ENCODE measurements around the gene ANKS1B.

The ANKS1B gene

DNA sequence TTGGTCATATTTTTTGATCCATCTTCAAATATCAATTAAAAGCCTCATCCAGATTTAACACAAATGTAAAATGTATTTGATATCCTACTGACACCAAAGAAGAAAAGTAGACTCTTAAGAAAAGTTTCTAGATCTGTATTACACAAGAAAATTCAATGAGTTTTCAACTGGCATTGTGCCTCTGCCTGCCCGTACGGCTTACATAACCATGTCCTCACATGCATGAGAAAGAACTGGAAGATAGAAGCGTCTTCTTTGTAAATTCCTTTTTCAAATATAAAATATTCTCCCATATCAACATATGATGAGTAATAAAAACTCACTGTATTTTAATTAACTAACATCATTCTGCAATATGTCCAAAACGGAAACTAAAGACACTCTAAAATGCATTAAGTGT, 7.2 kb downstream of the ANKS1B start:
- peaks cover 2% of the 10 kb centered on the region for H3K27me3 ChIP-seq (replicated peaks)
- DNase-seq: no peak
- H3K27ac ChIP-seq: no peak overlapping the region
- no peaks in the 10 kb centered on the region for H3K36me3 ChIP-seq (replicated peaks)
- TF ChIP-seq, protein P1, sequence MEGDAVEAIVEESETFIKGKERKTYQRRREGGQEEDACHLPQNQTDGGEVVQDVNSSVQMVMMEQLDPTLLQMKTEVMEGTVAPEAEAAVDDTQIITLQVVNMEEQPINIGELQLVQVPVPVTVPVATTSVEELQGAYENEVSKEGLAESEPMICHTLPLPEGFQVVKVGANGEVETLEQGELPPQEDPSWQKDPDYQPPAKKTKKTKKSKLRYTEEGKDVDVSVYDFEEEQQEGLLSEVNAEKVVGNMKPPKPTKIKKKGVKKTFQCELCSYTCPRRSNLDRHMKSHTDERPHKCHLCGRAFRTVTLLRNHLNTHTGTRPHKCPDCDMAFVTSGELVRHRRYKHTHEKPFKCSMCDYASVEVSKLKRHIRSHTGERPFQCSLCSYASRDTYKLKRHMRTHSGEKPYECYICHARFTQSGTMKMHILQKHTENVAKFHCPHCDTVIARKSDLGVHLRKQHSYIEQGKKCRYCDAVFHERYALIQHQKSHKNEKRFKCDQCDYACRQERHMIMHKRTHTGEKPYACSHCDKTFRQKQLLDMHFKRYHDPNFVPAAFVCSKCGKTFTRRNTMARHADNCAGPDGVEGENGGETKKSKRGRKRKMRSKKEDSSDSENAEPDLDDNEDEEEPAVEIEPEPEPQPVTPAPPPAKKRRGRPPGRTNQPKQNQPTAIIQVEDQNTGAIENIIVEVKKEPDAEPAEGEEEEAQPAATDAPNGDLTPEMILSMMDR (IDR thresholded peaks at IDR 0.05; ENCODE audit: low read depth, low read length, missing control alignments): no peak
- in situ Hi-C loops (cut with HindIII; ENCODE audit: low pct_ligation_motif_present, low sequenced_read_pairs): no loop called here
- H3K4me3 ChIP-seq (ENCODE audit: low read depth, low read length): no peak overlapping the region

DNA sequence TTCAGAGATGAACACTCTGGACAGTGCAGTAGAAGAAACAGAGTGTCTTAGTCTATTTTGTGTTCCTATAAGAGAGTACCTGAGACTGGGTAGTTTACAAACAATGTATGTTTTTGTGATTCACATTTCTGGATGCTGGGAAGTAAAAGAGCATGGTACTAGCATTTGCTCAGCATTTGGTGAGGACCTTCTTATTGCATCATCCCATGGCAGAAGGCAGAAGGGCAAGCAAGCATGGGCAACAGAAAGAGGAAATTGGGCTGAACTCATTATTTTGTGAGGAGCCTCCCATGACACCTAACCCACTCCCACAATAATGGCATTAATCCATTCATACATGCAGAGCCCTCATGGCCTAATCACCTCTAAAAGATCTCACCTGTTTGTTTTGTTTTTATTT, 8.0 kb downstream of the ANKS1B start:
- no peak for DNase-seq
- H3K27ac ChIP-seq: no peak overlapping the region
- TF ChIP-seq, protein P1 (IDR thresholded peaks at IDR 0.05; ENCODE audit: low read depth, low read length, missing control alignments): no peak
- no peak overlapping the region for H3K4me3 ChIP-seq (ENCODE audit: low read depth, low read length)
- H3K27me3 ChIP-seq (replicated peaks): no peaks in the 10 kb centered on the region
- in situ Hi-C loops (cut with HindIII; ENCODE audit: low pct_ligation_motif_present, low sequenced_read_pairs): no loop called here
- H3K36me3 ChIP-seq (replicated peaks): no peaks in the 10 kb centered on the region

DNA sequence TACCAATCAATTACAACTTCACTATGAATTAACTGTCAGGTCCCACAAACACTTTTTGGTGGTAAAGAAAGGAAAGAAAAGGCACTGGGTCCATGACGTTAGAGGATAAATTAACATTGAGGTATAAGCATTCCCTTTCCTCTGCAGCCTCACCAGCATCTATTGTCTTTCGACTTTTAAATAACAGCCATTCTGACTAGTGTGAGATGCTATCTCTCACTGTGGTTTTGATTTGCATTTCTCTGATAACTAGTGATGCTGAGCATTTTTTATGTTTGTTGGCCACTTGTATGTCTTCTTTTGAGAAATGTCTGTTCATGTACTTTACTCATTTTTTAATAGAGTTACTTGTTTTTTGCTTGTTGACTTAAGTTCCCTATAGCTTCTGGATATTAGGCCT, 9.4 kb downstream of the ANKS1B start:
- TF ChIP-seq, protein P1 (IDR thresholded peaks at IDR 0.05; ENCODE audit: low read depth, low read length, missing control alignments): no peak
- no peak overlapping the region for H3K4me3 ChIP-seq (ENCODE audit: low read depth, low read length)
- DNase-seq: no peak
- no peaks in the 10 kb centered on the region for H3K27me3 ChIP-seq (replicated peaks)
- in situ Hi-C loops (cut with HindIII; ENCODE audit: low pct_ligation_motif_present, low sequenced_read_pairs): no loop called here
- H3K27ac ChIP-seq: no peak overlapping the region
- H3K36me3 ChIP-seq (replicated peaks): no peaks in the 10 kb centered on the region

DNA sequence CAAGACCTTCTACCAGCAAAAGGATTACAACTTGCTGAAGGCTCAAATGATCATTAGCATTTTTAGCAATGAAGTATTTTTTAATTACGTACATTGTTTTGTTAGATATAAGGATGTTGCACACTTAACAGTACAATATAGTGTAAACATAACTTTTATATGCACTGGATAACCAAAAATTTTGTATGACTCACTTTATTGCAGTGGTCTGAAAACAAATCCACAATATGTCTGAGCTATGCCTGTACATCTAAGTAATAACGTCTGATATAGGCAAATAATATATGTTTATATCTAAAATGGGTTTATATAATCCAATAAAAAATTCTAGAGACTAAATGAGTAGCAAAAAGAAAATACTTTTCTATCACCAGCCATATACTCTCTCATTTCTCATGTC, 10.6 kb downstream of the ANKS1B start:
- TF ChIP-seq, protein P1 (IDR thresholded peaks at IDR 0.05; ENCODE audit: low read depth, low read length, missing control alignments): no peak
- no peaks in the 10 kb centered on the region for H3K36me3 ChIP-seq (replicated peaks)
- in situ Hi-C loops (cut with HindIII; ENCODE audit: low pct_ligation_motif_present, low sequenced_read_pairs): no loop called here
- no peaks in the 10 kb centered on the region for H3K27me3 ChIP-seq (replicated peaks)
- H3K4me3 ChIP-seq (ENCODE audit: low read depth, low read length): no peak overlapping the region
- no peak for DNase-seq
- H3K27ac ChIP-seq: no peak overlapping the region

DNA sequence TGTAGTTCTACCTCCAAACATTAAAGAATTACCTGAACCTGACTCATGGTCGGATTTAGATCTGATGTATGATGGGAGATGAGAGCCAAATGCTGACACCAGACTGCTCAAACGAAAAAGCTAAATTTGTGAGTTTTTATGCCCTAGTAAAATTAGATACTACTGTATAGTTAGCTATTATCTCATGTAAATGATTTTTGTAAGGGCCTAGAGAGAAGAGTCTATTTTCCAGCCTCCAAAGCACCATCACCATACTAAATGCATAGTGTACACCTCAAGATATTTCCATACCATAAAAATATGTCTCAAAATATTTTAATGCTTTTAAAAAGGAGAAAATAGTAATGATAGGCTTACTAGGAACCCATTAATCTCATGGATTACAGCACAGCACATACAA, 18.3 kb downstream of the ANKS1B start:
- Histone ChIP-seq H3K36me3 (replicated peaks) (no peaks in the 10 kb centered on the region), H3K27ac (no peak overlapping the region), H3K4me3 (ENCODE audit: low read depth, low read length) (no peak overlapping the region), H3K27me3 (replicated peaks) (no peaks in the 10 kb centered on the region)
- in situ Hi-C loops (cut with HindIII; ENCODE audit: low pct_ligation_motif_present, low sequenced_read_pairs): no loop called here
- TF ChIP-seq, protein P1 (IDR thresholded peaks at IDR 0.05; ENCODE audit: low read depth, low read length, missing control alignments): no peak
- no peak for DNase-seq

DNA sequence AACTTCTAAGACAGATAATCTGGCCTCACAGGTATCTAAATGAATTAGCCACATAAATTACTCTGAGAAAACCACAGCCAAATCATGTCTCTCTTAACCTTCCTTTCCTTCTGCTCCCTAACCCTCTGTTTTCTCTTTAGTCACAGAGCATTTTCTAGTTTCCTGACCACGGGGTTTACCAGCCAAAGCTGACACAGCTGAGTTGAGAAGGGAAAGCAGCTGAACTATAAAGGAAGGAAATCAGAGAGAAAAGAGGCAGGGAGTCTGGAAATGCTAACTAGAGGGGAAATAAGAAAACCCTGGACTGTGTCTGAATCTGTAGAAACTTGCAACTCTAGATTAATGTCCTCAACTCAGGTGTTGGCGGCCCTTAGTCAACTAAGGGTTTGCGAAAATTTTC, 24.4 kb downstream of the ANKS1B start:
- in situ Hi-C loops (cut with HindIII; ENCODE audit: low pct_ligation_motif_present, low sequenced_read_pairs): no loop called here
- no peak for DNase-seq
- TF ChIP-seq, protein P1 (IDR thresholded peaks at IDR 0.05; ENCODE audit: low read depth, low read length, missing control alignments): no peak

More for the DNA sequence above, 24.4 kb downstream of the ANKS1B start:
- Histone ChIP-seq H3K27ac (no peak overlapping the region), H3K4me3 (ENCODE audit: low read depth, low read length) (no peak overlapping the region), H3K27me3 (replicated peaks) (no peaks in the 10 kb centered on the region), H3K36me3 (replicated peaks) (no peaks in the 10 kb centered on the region)

Measured in brain microvascular endothelial cell (primary cell).